H1 (cell line): Measurements from ENCODE around the gene IRF4.

ENCODE experiments used
- CBX5 ChIP-seq: fragments of 300-800, 300-1000 bp; sonication (generic); IDR thresholded peaks from 2 replicates; pipeline ENCODE4 v1.7.1; 2016; ENCODE audit warnings: antibody characterized with exemption, low read length, low read depth
- EP300 ChIP-seq, 2 experiments: IDR thresholded peaks; 1 replicate in 1 of 2; 2 replicates in 1 of 2; pipeline ENCODE4 v1.6.1; 2011 to 2012; ENCODE audit warnings: low read depth in 2 of 2, low read length in 2 of 2, mild to moderate bottlenecking in 2 of 2, borderline replicate concordance in 1 of 2, inconsistent platforms in 1 of 2, moderate library complexity in 1 of 2
- EZH2 ChIP-seq: fragments of 200-600 bp; sonication (generic); IDR thresholded peaks from 2 replicates; pipeline ENCODE4 v1.7.1; 2012; ENCODE audit warnings: low read depth, mild to moderate bottlenecking, moderate library complexity, low read length, inconsistent platforms; ENCODE audit not compliant: severe bottlenecking
- GABPA ChIP-seq: IDR thresholded peaks from 2 replicates; pipeline ENCODE4 v1.6.1; 2011; ENCODE audit warnings: mild to moderate bottlenecking, low read length, moderate library complexity, borderline replicate concordance; ENCODE audit not compliant: insufficient read depth
- JUND ChIP-seq: IDR thresholded peaks from 2 replicates; pipeline ENCODE4 v1.6.1; 2011; ENCODE audit warnings: mild to moderate bottlenecking, improper control_type of control experiment, low read length
- MAFK ChIP-seq: IDR thresholded peaks from 2 replicates; pipeline ENCODE4 v1.6.1; 2012; ENCODE audit warnings: low read depth, mild to moderate bottlenecking, improper control_type of control experiment, low read length
- PHF8 ChIP-seq: fragments of 200-600 bp; sonication (generic); conservative IDR thresholded peaks from 2 replicates; pipeline ENCODE4 v1.7.1; 2012; ENCODE audit warnings: low read depth, mild to moderate bottlenecking, inconsistent platforms, low read length, moderate library complexity
- POLR2A ChIP-seq, 2 experiments: IDR thresholded peaks; 1 replicate in 1 of 2; 2 replicates in 1 of 2; pipeline ENCODE4 v1.6.1; 2011; ENCODE audit warnings: low read depth in 2 of 2, low read length in 2 of 2, mild to moderate bottlenecking in 2 of 2; ENCODE audit errors: control extremely low read depth in 1 of 2
- RAD21 ChIP-seq, 2 experiments: IDR thresholded peaks in 1 of 2; conservative IDR thresholded peaks in 1 of 2; 2 replicates each; pipeline ENCODE4 v1.6.1; 2011; ENCODE audit warnings: low read depth in 2 of 2, low read length in 2 of 2, improper control_type of control experiment in 1 of 2, inconsistent platforms in 1 of 2, mild to moderate bottlenecking in 1 of 2, moderate library complexity in 1 of 2
- RFX5 ChIP-seq: IDR thresholded peaks from 2 replicates; pipeline ENCODE4 v1.6.1; 2011; ENCODE audit warnings: low read depth, low read length, improper control_type of control experiment, borderline replicate concordance
- TAF1 ChIP-seq: IDR thresholded peaks from 2 replicates; pipeline ENCODE4 v1.6.1; 2011; ENCODE audit warnings: mild to moderate bottlenecking, low read depth, low read length
- TBP ChIP-seq: IDR thresholded peaks from 2 replicates; pipeline ENCODE4 v1.6.1; 2011; ENCODE audit warnings: low read depth, low read length, improper control_type of control experiment
- TF ChIP-seq, protein P1 (sequence below), 3 experiments: IDR thresholded peaks; 1 replicate in 2 of 3; 2 replicates in 1 of 3; pipeline versions ENCODE4 v1.5.1 to v1.6.1; 2011; ENCODE audit warnings: low read length in 3 of 3, mild to moderate bottlenecking in 3 of 3, inconsistent platforms in 2 of 3, low read depth in 1 of 3, moderate library complexity in 1 of 3; ENCODE audit not compliant: insufficient read depth in 1 of 3; ENCODE audit errors: control extremely low read depth in 1 of 3
- TF ChIP-seq, protein P2 (sequence below): IDR thresholded peaks from 2 replicates; pipeline ENCODE4 v1.6.1; 2011; ENCODE audit warnings: low read depth, mild to moderate bottlenecking, low read length; ENCODE audit not compliant: insufficient read depth

DNA sequence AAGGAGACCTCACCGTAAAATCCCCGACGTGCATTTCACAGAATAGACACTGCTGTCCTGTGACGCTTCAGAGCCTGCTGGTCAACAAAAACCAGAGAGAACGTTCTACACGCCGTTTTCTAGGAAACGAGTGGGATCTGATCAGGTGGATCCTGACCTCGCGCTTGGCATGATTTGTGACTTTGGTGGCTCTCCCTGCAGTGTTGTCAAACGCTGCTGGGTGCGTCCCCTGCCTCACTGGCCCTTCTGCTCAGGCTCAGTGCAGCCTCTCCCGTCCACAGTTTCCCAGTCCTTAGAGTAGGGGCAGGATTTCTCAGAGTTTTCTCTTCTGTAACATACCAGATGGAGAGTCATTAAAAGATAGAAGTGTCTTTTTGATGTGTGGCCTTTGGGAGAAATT is 27.6 kb upstream of the IRF4 start:
- TF ChIP-seq RAD21 (IDR thresholded peaks at IDR 0.05 in 1 of 2, conservative IDR thresholded peaks at IDR 0.05 in 1 of 2; ENCODE audit: low read depth in 2 of 2, low read length in 2 of 2), result no peak
- TF ChIP-seq, protein P1, sequence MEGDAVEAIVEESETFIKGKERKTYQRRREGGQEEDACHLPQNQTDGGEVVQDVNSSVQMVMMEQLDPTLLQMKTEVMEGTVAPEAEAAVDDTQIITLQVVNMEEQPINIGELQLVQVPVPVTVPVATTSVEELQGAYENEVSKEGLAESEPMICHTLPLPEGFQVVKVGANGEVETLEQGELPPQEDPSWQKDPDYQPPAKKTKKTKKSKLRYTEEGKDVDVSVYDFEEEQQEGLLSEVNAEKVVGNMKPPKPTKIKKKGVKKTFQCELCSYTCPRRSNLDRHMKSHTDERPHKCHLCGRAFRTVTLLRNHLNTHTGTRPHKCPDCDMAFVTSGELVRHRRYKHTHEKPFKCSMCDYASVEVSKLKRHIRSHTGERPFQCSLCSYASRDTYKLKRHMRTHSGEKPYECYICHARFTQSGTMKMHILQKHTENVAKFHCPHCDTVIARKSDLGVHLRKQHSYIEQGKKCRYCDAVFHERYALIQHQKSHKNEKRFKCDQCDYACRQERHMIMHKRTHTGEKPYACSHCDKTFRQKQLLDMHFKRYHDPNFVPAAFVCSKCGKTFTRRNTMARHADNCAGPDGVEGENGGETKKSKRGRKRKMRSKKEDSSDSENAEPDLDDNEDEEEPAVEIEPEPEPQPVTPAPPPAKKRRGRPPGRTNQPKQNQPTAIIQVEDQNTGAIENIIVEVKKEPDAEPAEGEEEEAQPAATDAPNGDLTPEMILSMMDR (IDR thresholded peaks at IDR 0.05; ENCODE audit: control extremely low read depth in 1 of 3, insufficient read depth in 1 of 3, low read depth in 1 of 3, low read length in 3 of 3), result no peak
- TF ChIP-seq TAF1, result no peak
- TF ChIP-seq RFX5, result no peak
- TF ChIP-seq MAFK, result no peak
- TF ChIP-seq GABPA, result no peak
- no peak for TF ChIP-seq JUND
- TF ChIP-seq EZH2, result no peak
- TF ChIP-seq, protein P2, sequence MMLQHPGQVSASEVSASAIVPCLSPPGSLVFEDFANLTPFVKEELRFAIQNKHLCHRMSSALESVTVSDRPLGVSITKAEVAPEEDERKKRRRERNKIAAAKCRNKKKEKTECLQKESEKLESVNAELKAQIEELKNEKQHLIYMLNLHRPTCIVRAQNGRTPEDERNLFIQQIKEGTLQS, result no peak
- no peak for TF ChIP-seq EP300 (IDR thresholded peaks at IDR 0.05; ENCODE audit: borderline replicate concordance in 1 of 2, low read depth in 2 of 2, low read length in 2 of 2)
- TF ChIP-seq POLR2A (IDR thresholded peaks at IDR 0.05; ENCODE audit: control extremely low read depth in 1 of 2, low read depth in 2 of 2, low read length in 2 of 2), result no peak
- TF ChIP-seq PHF8, result no peak
- TF ChIP-seq TBP, result no peak
- TF ChIP-seq CBX5, result no peak
